Measurements from ENCODE around the gene SPATA17.

Gene SPATA17

DNA sequence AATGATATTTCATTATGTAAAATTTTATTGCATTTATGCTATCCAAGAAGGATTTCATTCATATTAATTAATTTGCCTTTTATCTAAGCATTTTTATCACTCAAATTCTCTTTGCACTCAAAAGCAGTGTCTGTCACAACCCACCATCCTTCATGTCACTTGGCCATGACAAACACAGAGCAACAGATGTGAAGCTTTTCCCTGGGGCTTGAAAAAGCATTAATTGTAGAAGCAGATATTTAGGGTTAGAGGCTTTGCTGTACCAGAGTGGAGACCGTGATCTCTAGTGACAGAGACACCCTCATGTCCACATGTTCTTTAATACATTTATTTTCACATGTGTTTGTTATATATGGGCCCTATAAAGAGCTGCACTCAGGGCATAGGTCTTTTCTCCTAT lies 230.5 kb downstream of the SPATA17 start:
- no peak for DNase-seq

DNA sequence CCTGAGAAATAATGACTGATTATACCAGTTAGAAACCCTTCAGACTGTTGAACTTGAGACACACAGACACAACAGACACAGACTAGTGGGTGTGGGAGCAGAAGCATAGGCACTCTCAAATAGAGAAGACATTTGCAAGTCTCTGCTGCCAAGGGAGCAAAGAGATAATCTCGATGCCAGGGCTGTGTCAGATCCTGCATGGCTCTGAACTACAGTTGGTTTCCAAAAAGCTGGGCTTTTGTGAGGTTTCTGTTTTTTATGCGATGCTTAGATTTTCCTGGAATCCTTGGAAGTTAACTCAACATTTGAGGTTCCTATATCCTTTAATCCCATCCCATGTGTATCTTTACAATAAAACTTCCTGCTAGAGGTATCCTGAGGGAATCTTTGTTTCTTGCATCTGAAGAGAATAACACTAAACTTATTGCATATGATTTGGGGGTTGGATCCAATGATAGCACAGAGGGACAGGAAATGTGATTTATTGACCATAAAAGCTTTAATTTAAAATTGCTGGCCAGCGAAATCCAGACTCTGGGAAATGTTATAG lies 236.4 kb downstream of the SPATA17 start:
- DNase-seq: no peak

GRCh38 chr1:217871955-217872354 lies 240.8 kb downstream of the SPATA17 start:
- DNase-seq: no peak

- no peak for DNase-seq
Measured at GRCh38 chr1:217875229-217875628, 244.1 kb downstream of the SPATA17 start.

GRCh38 chr1:217876401-217876800 lies 245.3 kb downstream of the SPATA17 start:
- DNase-seq: no peak

DNA sequence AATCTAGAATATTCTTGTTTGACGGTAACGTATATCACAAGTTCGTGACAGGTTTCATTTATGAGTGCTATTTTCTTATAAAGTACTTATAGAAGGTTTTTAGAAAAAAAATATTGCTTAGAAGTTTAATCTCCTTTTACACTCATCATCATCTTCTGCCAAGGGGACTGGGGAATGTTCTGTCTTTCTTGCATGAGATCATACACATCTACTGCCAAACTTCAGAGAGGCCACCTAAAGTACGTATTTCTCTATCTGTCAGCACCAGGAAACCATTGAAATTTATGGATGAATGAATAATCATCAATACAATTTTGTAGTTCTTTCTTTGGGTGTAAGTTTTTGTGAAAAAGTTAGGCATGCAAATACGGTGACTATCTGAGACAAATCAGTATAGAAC lies 245.8 kb downstream of the SPATA17 start:
- no peak for DNase-seq

- no peak for DNase-seq
Measured at GRCh38 chr1:217881131-217881543, 250.0 kb downstream of the SPATA17 start.

DNA sequence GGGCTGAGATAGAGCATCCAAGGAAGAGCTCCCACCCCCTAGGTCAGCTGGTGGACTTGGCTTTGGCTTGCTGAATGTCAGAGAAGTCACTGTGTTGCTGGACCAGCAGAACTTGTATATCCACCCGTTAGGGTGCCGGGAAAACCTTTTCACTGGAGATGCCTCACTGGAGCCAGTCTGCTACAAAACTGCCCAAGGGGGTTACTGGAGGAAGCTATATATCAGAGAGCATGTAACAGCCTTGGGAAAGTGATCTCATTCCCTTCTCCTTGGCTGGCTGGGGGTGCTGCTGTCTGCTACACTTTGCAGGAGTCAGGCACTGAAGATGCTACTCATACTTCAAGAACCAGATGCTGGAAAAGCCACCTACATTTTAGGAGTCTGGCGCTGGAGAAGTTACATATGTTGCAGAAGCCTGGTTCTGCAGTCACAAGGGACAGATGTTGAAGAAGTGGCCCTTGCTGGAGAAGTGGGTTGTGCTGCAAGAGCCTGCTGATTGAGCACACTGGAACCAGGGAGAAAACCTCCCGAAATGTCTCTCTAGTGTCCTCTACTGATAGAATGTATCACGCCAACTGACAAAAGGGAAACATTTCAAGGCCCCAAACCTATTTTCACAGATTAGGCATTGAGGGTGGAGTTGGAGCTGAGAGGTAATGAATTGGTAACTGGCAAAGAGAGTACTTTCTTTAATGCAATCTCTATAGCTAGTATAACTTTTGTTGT lies 250.6 kb downstream of the SPATA17 start:
- no peak for DNase-seq

DNA sequence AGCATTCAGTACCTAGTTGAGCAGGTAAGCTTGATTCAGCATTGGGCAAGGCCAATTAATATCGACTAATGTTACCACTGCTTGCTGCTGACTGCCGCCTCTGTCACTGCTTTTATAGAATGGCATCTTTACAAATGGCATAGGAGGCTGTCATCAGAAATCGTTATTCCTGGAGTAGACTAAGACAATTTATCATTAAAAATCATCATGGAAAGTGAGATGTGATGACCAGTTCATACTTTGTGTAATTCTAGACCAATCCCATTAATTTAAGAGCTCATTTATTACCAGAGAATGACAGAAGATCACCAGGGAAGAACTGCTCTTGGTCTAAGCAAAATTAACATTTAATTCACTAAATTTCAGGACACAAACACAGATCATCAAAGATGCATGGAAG lies 254.0 kb downstream of the SPATA17 start:
- no peak for DNase-seq

- DNase-seq: no peak
Measured at GRCh38 chr1:217888328-217888727, 257.2 kb downstream of the SPATA17 start.

DNA sequence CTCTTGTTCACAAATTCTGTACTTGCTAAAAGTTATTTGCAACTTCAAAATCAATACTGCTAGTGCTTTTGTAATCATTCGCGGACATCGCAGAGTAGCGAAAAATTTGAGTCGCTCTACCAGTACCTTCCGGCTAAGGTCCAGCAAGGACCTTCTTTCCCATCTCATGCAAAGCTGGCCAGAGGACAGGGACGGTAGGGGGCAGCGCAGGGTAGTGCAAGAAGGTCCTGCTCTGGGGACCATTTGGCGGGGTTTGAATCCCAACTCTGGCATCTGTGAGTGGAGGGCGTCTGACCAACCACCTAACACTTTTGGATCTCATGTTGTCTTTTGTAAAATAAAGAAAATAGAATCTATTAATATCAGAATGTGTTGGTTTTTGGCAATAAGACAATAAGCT lies 258.3 kb downstream of the SPATA17 start:
- DNase-seq: no peak

DNA sequence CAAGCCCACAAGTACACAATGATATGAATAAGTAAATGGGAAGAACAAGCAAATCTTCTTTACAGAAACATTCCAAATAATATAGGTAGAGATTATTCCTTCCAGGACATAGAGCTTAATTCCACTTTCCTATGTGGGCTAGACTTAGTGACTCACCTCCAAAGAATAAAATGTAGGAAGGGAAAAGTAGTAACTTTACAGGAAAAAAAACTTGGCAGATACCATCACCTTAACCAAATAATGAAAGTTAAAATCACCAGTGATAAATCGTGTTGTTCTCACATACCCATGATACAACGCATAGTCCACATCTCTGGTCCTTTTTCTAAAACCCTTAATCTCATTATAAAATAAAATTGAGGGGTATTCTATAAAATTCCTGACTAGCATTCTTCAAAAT lies 260.8 kb downstream of the SPATA17 start:
- DNase-seq: no peak

GRCh38 chr1:217892750-217893149 lies 261.6 kb downstream of the SPATA17 start:
- no peak for DNase-seq

DNA sequence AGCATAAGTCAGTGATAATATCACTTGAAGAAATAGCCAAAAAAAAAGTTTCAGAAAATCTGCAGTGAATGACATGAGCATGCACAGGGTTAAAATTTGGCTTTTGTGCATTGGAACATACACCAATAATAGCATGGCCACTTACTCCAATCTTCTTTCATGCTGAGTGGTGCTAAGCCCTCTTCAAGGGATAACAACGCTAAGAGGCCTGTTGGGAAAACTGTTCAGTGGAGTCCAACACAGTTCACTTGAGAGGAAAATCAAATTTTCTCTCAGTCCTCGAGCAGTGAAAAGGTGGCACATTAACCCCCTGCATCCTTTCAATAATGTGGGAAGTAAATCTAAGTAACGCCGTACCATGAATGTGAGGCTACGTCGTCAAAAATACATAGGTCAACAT lies 264.7 kb downstream of the SPATA17 start:
- DNase-seq: no peak

DNA sequence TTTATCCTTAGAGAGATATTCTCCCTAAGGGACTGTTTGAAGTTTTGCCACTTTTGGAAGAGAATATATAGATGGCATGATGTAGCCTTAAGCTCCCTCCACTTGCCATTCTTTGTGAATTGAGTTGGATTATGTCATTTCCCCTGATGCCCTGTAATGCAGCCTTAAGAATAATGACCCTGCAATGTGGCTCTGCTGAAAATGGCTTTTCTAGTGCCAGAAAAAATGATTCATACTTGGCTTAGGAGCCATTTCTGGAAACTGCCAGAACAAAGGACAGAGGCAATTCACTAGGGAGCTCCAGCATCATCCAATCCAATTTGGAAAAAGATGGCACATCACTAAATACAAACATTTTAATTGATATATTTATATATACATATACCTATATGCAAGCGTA lies 265.3 kb downstream of the SPATA17 start:
- no peak for DNase-seq

GRCh38 chr1:217897100-217897499 lies 266.0 kb downstream of the SPATA17 start:
- DNase-seq: no peak

- no peak for DNase-seq
Measured at GRCh38 chr1:217899614-217900013, 268.5 kb downstream of the SPATA17 start.

DNA sequence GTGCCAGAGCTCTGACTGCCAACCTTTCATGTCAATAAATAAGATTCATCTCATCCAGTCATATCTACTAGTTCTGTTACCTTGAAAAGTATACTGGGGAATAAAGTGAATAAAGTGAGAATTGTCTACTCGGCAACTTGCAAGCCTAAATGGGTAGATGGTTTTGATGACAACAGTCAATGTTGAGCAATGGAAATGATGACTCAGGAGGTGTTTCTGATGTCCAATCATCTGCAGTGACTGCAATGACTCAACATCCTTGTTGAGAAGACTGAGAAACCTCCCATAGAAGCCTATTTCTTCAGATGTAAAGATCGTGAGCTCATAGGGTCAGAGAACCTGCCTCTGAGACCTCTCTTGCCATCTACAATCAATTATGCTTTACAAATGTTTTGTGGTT lies 276.4 kb downstream of the SPATA17 start:
- DNase-seq: no peak

DNA sequence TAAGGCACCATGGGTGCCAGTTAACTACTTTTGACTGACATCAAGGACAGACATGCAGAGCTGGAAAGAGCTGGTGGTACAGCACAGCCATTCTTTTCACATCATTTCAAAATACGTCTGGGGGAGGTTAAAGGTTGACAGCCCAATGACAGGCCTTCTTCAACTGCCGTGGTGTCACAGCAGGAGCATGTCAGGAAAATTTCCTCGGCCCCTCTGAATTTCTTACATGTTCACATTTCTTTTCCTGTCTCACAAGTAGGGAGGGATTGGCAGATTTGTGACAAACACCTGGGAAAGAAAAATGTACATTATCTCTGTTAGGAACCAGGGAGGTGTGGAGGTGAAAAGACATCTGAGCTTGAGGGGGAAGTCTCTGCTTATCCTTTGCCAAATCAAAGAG lies 279.1 kb downstream of the SPATA17 start:
- no peak for DNase-seq

GRCh38 chr1:217910791-217911320 lies 279.7 kb downstream of the SPATA17 start:
- DNase-seq: no peak

DNA sequence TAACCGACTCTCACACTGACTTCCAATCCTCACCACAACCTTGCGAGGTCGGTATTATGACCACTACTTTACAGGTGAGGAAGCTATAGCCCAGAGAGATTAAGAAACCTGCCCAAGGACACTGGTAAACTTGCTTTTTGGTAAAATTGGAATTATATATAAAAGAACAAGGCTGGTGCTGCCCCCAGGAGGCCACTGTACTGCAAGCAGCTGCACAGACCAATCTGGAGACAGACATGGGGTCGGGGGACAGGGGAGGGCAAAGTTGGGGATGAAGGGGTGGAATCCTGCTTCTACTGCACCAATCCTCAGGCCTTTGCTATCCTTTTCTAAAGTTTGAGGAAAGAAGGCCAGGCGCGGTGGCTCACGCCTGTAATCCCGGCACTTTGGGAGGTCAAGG lies 280.8 kb downstream of the SPATA17 start:
- no peak for DNase-seq

DNA sequence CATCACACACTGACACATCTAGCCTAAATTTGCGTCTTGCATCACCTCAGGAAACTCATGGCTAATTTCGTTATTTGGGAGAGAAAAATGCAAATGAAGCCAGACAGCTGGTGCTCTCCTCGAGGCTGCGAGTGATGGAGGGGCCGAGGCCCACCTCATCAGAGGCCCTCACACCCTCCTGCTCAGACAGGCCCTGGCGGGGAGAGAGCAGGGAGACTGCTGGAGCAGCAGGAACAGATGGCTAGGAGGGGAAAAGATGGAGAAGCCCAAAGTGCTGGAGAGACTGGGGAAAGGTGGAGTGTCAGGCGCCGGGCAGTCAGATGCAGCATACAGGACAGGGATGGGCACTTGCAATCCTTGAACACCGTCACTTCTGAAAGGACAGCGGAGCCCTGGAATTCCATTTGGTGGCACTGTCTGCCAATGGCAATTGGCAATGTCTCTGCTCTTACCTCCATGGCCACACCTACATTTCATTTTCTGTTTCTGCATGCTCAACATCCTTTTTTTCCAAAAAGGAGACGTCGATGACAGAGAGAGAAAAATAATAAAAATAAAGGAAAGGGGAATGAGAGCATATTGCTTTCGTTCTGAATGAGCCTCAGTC lies 286.2 kb downstream of the SPATA17 start:
- no peak for DNase-seq

DNA sequence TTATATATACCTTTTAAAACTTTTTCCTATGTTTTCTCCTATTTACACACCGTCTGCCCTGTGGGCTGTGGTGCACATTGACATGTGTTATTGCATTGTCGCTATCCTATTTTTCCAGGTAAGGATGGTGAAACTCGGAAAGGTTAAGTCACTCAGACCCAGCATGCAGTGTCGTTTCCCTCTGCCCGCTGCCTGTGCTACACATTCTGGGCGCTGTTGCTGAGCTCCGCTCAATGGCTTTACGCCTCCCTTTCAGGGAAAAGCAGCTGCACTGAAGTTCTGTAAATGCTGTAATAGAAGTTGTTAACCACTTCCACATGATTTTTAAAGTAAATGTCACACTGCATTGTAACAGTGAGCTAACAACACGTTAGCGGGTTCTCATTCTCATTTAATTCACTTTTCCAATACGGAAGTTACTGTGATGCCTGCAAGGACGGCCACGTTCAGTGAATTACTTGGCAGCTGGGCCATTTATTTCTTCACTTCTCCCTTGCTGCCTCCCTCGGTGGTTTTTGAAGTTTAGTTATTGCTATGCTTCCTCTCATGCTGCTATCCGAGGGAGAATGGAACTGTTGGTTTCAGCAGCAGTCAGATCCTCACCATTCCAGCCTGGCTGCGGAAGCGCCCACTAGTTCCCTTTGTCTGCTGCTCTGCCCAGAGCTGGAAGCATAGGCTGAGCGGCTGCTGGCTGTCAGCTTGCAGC lies 288.7 kb downstream of the SPATA17 start:
- DNase-seq: no peak

Measured in activated effector memory CD4-positive, alpha-beta T cell treated with Interleukin-2 at 50 U/mL for 16 hours (primary cell).